B cell (primary cell): ENCODE measurements around the gene EMP2. TPM values are rescaled to one million over a fixed set of nuclear protein-coding genes. Genes with fewer than 3 reads are reported as not detected.

Experiments
- ATAC-seq: fragments of 200-7000 bp; cut with Tn5 transposase; one replicate; pipeline ENCODE4 v1.10.0; 2021; ENCODE audit warnings: low read depth, mild to moderate bottlenecking, moderate number of reproducible peaks, moderate library complexity
- CTCF ChIA-PET: fragments of 350-600 bp; sonication (Branson Sonifier 250); formaldehyde crosslinking; loops from one replicate; lab custom pipeline; 2021; ENCODE audit warnings: antibody characterized with exemption, inconsistent platforms; lab: Charles Lee
- POLR2A ChIA-PET: fragments of 350-600 bp; sonication (Branson Sonifier 250); formaldehyde crosslinking; loops from one replicate; lab custom pipeline; 2021; ENCODE audit warnings: antibody characterized with exemption; lab: Charles Lee
- DNase-seq: peaks from one replicate; pipeline ENCODE4 v3.0.0; 2013
- H2AFZ ChIP-seq: 2 replicates; pipeline ENCODE4 v1.6.1; 2012; ENCODE audit warnings: mild to moderate bottlenecking, low read depth, low read length; ENCODE audit not compliant: insufficient read depth, poor library complexity, severe bottlenecking
- H3K27ac ChIP-seq, 2 donors: 1 replicate in 1 of 2; 2 replicates in 1 of 2; pipeline ENCODE4 v1.5.1; 2012 to 2013; ENCODE audit warnings: low read length in 2 of 2, mild to moderate bottlenecking in 2 of 2, moderate library complexity in 1 of 2
- H3K27me3 ChIP-seq, 4 experiments: fragments of 200-600 bp in 1 of 4; sonication (generic) in 1 of 4; replicated peaks in 1 of 4; 1 replicate in 2 of 4; 2 replicates in 2 of 4; pipeline versions ENCODE4 v1.6.1 to v1.7.0; 2013 to 2016; ENCODE audit warnings: low read length in 3 of 4, mild to moderate bottlenecking in 2 of 4, mixed read lengths in 1 of 4, moderate library complexity in 1 of 4; ENCODE audit not compliant: insufficient read depth in 4 of 4, control insufficient read depth in 3 of 4; ENCODE audit errors: control extremely low read depth in 1 of 4
- H3K36me3 ChIP-seq, 2 experiments: replicated peaks in 1 of 2; 1 replicate in 1 of 2; 2 replicates in 1 of 2; pipeline versions ENCODE4 v1.6.1 to v1.7.1; 2013; ENCODE audit warnings: low read length in 1 of 2; ENCODE audit not compliant: insufficient read depth in 2 of 2, control insufficient read depth in 1 of 2; ENCODE audit errors: control extremely low read depth in 1 of 2, extremely low read depth in 1 of 2
- H3K4me1 ChIP-seq, 2 donors: fragments of 200-600 bp in 1 of 2; sonication (generic) in 1 of 2; 1 replicate in 1 of 2; 2 replicates in 1 of 2; pipeline versions ENCODE4 v1.5.1 to v1.6.1; 2013 to 2017; ENCODE audit warnings: low read length in 2 of 2; ENCODE audit not compliant: control insufficient read depth in 2 of 2, insufficient read depth in 2 of 2
- H3K4me2 ChIP-seq: replicated peaks from 2 replicates; pipeline ENCODE3; 2012; ENCODE audit warnings: mild to moderate bottlenecking, low read depth, low read length; ENCODE audit not compliant: poor library complexity, severe bottlenecking
- H3K4me3 ChIP-seq, 5 experiments: fragments of 200-600 bp in 1 of 5; sonication (generic) in 1 of 5; 1 replicate in 3 of 5; 2 replicates in 2 of 5; pipeline versions ENCODE4 v1.5.1 to v1.7.0; 2011 to 2016; ENCODE audit warnings: low read length in 4 of 5, mild to moderate bottlenecking in 4 of 5, low read depth in 2 of 5, control low read depth in 1 of 5, moderate library complexity in 1 of 5; ENCODE audit not compliant: insufficient read depth in 1 of 5; ENCODE audit errors: control extremely low read depth in 1 of 5, extremely low read depth in 1 of 5
- H3K79me2 ChIP-seq: fragments of 200-600 bp; sonication (generic); one replicate; pipeline ENCODE4 v1.6.0; 2016; ENCODE audit warnings: low read length; ENCODE audit not compliant: control insufficient read depth, insufficient read depth
- H3K9ac ChIP-seq: fragments of 200-600 bp; sonication (generic); 2 replicates; pipeline ENCODE4 v1.6.1; 2017; ENCODE audit warnings: mild to moderate bottlenecking, low read length, moderate library complexity
- H3K9me3 ChIP-seq, 3 donors: one replicate each; pipeline versions ENCODE4 v1.6.1 to v1.7.1; 2013; ENCODE audit warnings: low read length in 2 of 3; ENCODE audit not compliant: control insufficient read depth in 2 of 3, insufficient read depth in 1 of 3; ENCODE audit errors: control extremely low read depth in 1 of 3
- H4K20me1 ChIP-seq: 2 replicates; pipeline ENCODE4 v1.6.0; 2012; ENCODE audit warnings: mild to moderate bottlenecking, low read length; ENCODE audit not compliant: insufficient read depth, control insufficient read depth, poor library complexity, severe bottlenecking
- H3K27ac Mint-ChIP-seq: one replicate; pipeline ENCODE4 v1.8.0; 2021; ENCODE audit warnings: mixed read lengths
- H3K27me3 Mint-ChIP-seq: one replicate; pipeline ENCODE4 v1.8.0; 2021; ENCODE audit warnings: mixed read lengths
- H3K4me1 Mint-ChIP-seq: one replicate; pipeline ENCODE4 v1.8.0; 2021; ENCODE audit warnings: mixed read lengths
- H3K4me3 Mint-ChIP-seq: one replicate; pipeline ENCODE4 v1.8.0; 2021; ENCODE audit warnings: mixed read lengths
- H3K9me3 Mint-ChIP-seq: one replicate; pipeline ENCODE4 v1.8.0; 2022; ENCODE audit warnings: mixed read lengths; ENCODE audit not compliant: insufficient read depth
- CTCF ChIP-seq: fragments of 200-600 bp; IDR thresholded peaks from one replicate; pipeline ENCODE4 v1.8.0; 2022; ENCODE audit warnings: antibody characterized with exemption, mild to moderate bottlenecking
- EZH2 ChIP-seq: IDR thresholded peaks from 2 replicates; pipeline ENCODE4 v1.6.1; 2012; ENCODE audit warnings: borderline replicate concordance, low read depth, mild to moderate bottlenecking, moderate library complexity, low read length; ENCODE audit not compliant: insufficient read depth, poor library complexity, severe bottlenecking
- WGBS: methylation state at CpG from one replicate; pipeline ENCODE4 v1.1.5; 2013; ENCODE audit warnings: missing lambda C conversion rate; ENCODE audit not compliant: insufficient coverage; 5-methylcytosine and 5-hydroxymethylcytosine counted together
- intact Hi-C: fragments of 100-400 bp; cut with micrococcal nuclease; formaldehyde crosslinking; loops from one replicate; pipeline ENCODE4 v1.10.0; 2022
- polyA plus RNA-seq: library from polyadenylated mRNA; depleted of rRNA; stranded (reverse); fragments of >200 nt; gene quantifications from 2 replicates; pipeline ENCODE4 v1.2.3, GENCODE V29; 2012
- total RNA-seq, 2 donors: library from RNA; stranded (reverse); fragments of 120-200 nt in 1 of 2; gene quantifications; 1 replicate in 1 of 2; 2 replicates in 1 of 2; pipeline versions ENCODE4 v1.2.3 to v1.2.4, GENCODE V29; 2013 to 2022

The EMP2 gene
- total and polyA plus RNA-seq, 2 donors (not counting 1 experiment from before 2014, with no cell fraction given), result 0.01 TPM; not detected in 1

DNA sequence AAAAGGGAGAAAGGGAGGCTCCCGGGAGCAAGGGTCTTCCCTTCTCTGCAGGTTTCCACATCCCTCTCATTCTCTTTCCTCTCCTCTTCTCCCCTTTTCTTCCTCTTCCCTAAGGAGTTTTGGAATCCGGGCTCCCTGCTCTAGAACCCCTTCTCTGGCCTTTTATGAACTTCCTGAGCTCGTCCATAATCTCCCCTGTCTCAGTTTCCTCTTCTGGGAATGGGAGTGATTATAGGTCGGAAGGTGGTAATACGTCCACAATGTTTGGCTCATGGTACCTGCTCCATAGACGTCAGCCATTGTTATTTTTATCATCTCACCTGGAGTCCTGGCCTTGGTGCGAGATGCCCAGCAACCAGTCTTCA lies 467 bp upstream of the EMP2 start:
- intact Hi-C loops, result no loop called here
- no peak for ATAC-seq
- Mint-ChIP-seq H3K27me3 (peaks cover 59% of the 10 kb centered on the region), H3K4me3 (peak overlapping the region; percentile 80), H3K9me3 (no peaks in the 10 kb centered on the region), H3K27ac (no peak overlapping the region), H3K4me1 (peaks cover 7% of the 10 kb centered on the region)
- Histone ChIP-seq H3K4me3 (peak overlapping the region in 3 of 5 experiments; percentile 52 to 69 (median 55)), H3K79me2 (no peaks in the 10 kb centered on the region), H3K9ac (peak overlapping the region; percentile 59), H3K36me3 (no peaks in the 10 kb centered on the region), H3K4me2 (peak overlapping the region; percentile 93), H4K20me1 (no peaks in the 10 kb centered on the region), H3K27ac (no peak overlapping the region), H3K9me3 (peaks cover 0 to 5% (median 0%) of the 10 kb centered on the region in 3 donors), H2AFZ (peak overlapping the region; percentile 76), H3K27me3 (peaks cover 0 to 48% (median 21%) of the 10 kb centered on the region in 4 experiments), H3K4me1 (peaks cover 14 to 20% of the 10 kb centered on the region in 2 donors)
- 92% methylated on average over 2 of the region's 7 CpGs for WGBS
- CTCF ChIA-PET, result no interaction called here
- POLR2A ChIA-PET, result no interaction called here
- DNase-seq, result no peak
- TF ChIP-seq EZH2, result no peak
- no peak for TF ChIP-seq CTCF

- CTCF ChIA-PET, result interaction anchor here (0.6 kb wide), 1 partner anchor 59 kb away, joined by 3 read pairs; no protein-coding TSS in a partner anchor
- H4K20me1 ChIP-seq, result no peaks in the 10 kb centered on the region
- POLR2A ChIA-PET, result interaction anchor here (0.6 kb wide), 1 partner anchor 46 kb away, joined by 3 read pairs; no protein-coding TSS in a partner anchor
- no peaks in the 10 kb centered on the region for H3K9me3 Mint-ChIP-seq
- peaks cover 7% of the 10 kb centered on the region for H3K4me1 Mint-ChIP-seq
- peaks cover 0 to 5% (median 0%) of the 10 kb centered on the region in 3 donors for H3K9me3 ChIP-seq
- no peaks in the 10 kb centered on the region for H3K79me2 ChIP-seq
- no peak for DNase-seq
- 47% methylated on average over 5 of the region's 6 CpGs for WGBS
- peak overlapping the region; percentile 76 for H2AFZ ChIP-seq
- H3K27ac ChIP-seq, result no peak overlapping the region
- H3K36me3 ChIP-seq, result no peaks in the 10 kb centered on the region
- intact Hi-C loops, result no loop called here
- peaks cover 0 to 48% (median 21%) of the 10 kb centered on the region in 4 experiments for H3K27me3 ChIP-seq
- peaks cover 14 to 20% of the 10 kb centered on the region in 2 donors for H3K4me1 ChIP-seq
- H3K4me3 ChIP-seq, result peak overlapping the region in 3 of 5 experiments; percentile 52 to 69 (median 55)
- peak overlapping the region; percentile 59 for H3K9ac ChIP-seq
- H3K4me2 ChIP-seq, result peak overlapping the region; percentile 93
- H3K27ac Mint-ChIP-seq, result no peak overlapping the region
- no peak for TF ChIP-seq CTCF
- no peak for TF ChIP-seq EZH2
- peaks cover 55% of the 10 kb centered on the region for H3K27me3 Mint-ChIP-seq
- ATAC-seq, result no peak
- peak overlapping the region; percentile 39 for H3K4me3 Mint-ChIP-seq
Observed at GRCh38 chr16:10579575-10579964, 828 bp downstream of the EMP2 start.
